WTC11 (cell line): Measurements from ENCODE around the gene LDLRAD4.

ENCODE experiments used
- ELF4 ChIP-seq: sonication (generic); formaldehyde crosslinking; IDR thresholded peaks from 2 replicates; pipeline ENCODE4 v1.8.1; 2022; ENCODE audit warnings: low read depth, mild to moderate bottlenecking, moderate library complexity, missing genetic modification reagents
- NR3C1 ChIP-seq: sonication (generic); formaldehyde crosslinking; conservative IDR thresholded peaks from 2 replicates; pipeline ENCODE4 v1.8.1; 2023; ENCODE audit warnings: low read depth, mild to moderate bottlenecking, missing genetic modification reagents
- ZNF121 ChIP-seq: sonication (generic); formaldehyde crosslinking; IDR thresholded peaks from 2 replicates; pipeline ENCODE4 v1.8.0; 2023; ENCODE audit warnings: missing genetic modification reagents
- ZNF263 ChIP-seq: sonication (generic); formaldehyde crosslinking; IDR thresholded peaks from 2 replicates; pipeline ENCODE4 v1.8.1; 2022; ENCODE audit warnings: low read depth, mild to moderate bottlenecking, moderate library complexity, missing genetic modification reagents
- ZNF317 ChIP-seq: sonication (generic); formaldehyde crosslinking; IDR thresholded peaks from 2 replicates; pipeline ENCODE4 v1.8.1; 2023; ENCODE audit warnings: low read depth, mild to moderate bottlenecking, moderate library complexity, missing genetic modification reagents, borderline replicate concordance
- TF ChIP-seq, protein P1 (sequence below): fragments of 200-600 bp; IDR thresholded peaks from 2 replicates; pipeline ENCODE4 v1.8.0; 2022; ENCODE audit warnings: antibody characterized with exemption
- TF ChIP-seq, protein P2 (sequence below): sonication (generic); formaldehyde crosslinking; IDR thresholded peaks from 2 replicates; pipeline ENCODE4 v1.8.1; 2022; ENCODE audit warnings: low read depth, mild to moderate bottlenecking, moderate library complexity, missing genetic modification reagents, borderline replicate concordance
- TF ChIP-seq, protein P3 (sequence below): sonication (generic); formaldehyde crosslinking; IDR thresholded peaks from 2 replicates; pipeline ENCODE4 v1.8.1; 2023; ENCODE audit warnings: mild to moderate bottlenecking, missing genetic modification reagents, borderline replicate concordance

GRCh38 chr18:13414102-13414501 is 195.5 kb downstream of the LDLRAD4 start:
- no peak for TF ChIP-seq ZNF317 (CRISPR knock-in tag)
- no peak for TF ChIP-seq ELF4 (CRISPR knock-in tag)
- no peak for TF ChIP-seq ZNF263 (CRISPR knock-in tag)
- TF ChIP-seq, protein P1, sequence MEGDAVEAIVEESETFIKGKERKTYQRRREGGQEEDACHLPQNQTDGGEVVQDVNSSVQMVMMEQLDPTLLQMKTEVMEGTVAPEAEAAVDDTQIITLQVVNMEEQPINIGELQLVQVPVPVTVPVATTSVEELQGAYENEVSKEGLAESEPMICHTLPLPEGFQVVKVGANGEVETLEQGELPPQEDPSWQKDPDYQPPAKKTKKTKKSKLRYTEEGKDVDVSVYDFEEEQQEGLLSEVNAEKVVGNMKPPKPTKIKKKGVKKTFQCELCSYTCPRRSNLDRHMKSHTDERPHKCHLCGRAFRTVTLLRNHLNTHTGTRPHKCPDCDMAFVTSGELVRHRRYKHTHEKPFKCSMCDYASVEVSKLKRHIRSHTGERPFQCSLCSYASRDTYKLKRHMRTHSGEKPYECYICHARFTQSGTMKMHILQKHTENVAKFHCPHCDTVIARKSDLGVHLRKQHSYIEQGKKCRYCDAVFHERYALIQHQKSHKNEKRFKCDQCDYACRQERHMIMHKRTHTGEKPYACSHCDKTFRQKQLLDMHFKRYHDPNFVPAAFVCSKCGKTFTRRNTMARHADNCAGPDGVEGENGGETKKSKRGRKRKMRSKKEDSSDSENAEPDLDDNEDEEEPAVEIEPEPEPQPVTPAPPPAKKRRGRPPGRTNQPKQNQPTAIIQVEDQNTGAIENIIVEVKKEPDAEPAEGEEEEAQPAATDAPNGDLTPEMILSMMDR = no peak
- TF ChIP-seq ZNF121 (CRISPR knock-in tag) = no peak
- TF ChIP-seq, protein P2, sequence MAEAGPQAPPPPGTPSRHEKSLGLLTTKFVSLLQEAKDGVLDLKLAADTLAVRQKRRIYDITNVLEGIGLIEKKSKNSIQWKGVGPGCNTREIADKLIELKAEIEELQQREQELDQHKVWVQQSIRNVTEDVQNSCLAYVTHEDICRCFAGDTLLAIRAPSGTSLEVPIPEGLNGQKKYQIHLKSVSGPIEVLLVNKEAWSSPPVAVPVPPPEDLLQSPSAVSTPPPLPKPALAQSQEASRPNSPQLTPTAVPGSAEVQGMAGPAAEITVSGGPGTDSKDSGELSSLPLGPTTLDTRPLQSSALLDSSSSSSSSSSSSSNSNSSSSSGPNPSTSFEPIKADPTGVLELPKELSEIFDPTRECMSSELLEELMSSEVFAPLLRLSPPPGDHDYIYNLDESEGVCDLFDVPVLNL = no peak
- TF ChIP-seq, protein P3, sequence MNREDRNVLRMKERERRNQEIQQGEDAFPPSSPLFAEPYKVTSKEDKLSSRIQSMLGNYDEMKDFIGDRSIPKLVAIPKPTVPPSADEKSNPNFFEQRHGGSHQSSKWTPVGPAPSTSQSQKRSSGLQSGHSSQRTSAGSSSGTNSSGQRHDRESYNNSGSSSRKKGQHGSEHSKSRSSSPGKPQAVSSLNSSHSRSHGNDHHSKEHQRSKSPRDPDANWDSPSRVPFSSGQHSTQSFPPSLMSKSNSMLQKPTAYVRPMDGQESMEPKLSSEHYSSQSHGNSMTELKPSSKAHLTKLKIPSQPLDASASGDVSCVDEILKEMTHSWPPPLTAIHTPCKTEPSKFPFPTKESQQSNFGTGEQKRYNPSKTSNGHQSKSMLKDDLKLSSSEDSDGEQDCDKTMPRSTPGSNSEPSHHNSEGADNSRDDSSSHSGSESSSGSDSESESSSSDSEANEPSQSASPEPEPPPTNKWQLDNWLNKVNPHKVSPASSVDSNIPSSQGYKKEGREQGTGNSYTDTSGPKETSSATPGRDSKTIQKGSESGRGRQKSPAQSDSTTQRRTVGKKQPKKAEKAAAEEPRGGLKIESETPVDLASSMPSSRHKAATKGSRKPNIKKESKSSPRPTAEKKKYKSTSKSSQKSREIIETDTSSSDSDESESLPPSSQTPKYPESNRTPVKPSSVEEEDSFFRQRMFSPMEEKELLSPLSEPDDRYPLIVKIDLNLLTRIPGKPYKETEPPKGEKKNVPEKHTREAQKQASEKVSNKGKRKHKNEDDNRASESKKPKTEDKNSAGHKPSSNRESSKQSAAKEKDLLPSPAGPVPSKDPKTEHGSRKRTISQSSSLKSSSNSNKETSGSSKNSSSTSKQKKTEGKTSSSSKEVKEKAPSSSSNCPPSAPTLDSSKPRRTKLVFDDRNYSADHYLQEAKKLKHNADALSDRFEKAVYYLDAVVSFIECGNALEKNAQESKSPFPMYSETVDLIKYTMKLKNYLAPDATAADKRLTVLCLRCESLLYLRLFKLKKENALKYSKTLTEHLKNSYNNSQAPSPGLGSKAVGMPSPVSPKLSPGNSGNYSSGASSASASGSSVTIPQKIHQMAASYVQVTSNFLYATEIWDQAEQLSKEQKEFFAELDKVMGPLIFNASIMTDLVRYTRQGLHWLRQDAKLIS (CRISPR knock-in tag) = no peak
- TF ChIP-seq NR3C1 (CRISPR knock-in tag) = no peak
